ENCODE data around the gene LRIT1.

DNA sequence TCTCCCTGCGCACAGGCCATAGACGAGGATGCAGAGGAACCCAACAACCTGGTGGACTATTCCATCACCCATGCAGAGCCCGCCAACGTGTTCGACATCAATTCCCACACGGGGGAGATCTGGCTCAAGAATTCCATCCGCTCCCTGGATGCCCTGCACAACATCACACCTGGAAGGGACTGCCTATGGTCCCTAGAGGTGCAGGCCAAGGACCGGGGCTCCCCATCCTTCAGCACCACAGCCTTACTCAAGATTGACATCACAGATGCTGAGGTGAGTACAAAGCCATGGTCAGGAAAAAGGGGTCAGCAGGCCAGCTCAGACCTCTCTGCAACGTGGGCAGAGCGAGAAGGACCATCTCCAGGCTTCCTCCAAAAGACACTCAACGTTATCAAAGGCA, 28.3 kb downstream of the LRIT1 start:
- TF ChIP-seq EZH2 (IDR thresholded peaks at IDR 0.05; ENCODE audit: insufficient read depth, poor library complexity, severe bottlenecking) (no peak), EZH2phosphoT487 (IDR thresholded peaks at IDR 0.05; ENCODE audit: insufficient read depth, low read depth) (no peak)

Measured in GM23248 (cell line).